SH-SY5Y (cell line): ENCODE data around the gene GPX4.

Experiments
- GATA2 ChIP-seq: IDR thresholded peaks from 2 replicates; pipeline ENCODE4 v1.6.1; 2011; ENCODE audit warnings: mild to moderate bottlenecking, low read depth, low read length
- GATA3 ChIP-seq: IDR thresholded peaks from 2 replicates; pipeline ENCODE4 v1.6.1; 2011; ENCODE audit warnings: low read depth, mild to moderate bottlenecking, low read length, moderate library complexity

- TF ChIP-seq GATA3: no peak
- TF ChIP-seq GATA2: no peak
Measured at GRCh38 chr19:1134431-1134830, 30.6 kb downstream of the GPX4 start.
